Midbrain (tissue), 1 donor: ENCODE data around the gene GRID1.
"Not testable (repeated sequence)": the region's sequence is repeated elsewhere in the genome, so short reads cannot be mapped to it uniquely, and the experiment has no call there.

Experiments
- DNase-seq: peaks from one replicate; lab custom pipeline; 2025; lab: John Stamatoyannopoulos, UW

The GRID1 gene

DNA sequence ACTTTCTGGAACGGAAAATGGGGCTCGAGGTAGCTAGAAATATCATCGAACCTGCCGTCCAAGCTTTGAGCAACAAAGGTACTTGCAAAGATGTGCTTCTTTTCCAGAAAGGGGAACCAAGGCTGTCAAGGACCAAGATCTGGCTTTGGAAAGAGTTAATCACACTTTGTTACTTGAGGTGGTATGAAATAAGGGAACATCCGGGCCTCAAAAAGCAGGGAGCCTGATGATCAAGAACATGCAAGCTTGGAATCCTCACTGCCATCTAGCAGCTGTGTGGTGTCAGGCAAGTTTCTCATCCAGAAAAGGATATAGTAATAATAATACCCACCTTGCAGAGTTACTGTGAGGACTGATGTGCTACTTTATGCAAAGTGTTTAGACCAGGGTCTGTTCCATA, 329.5 kb downstream of the GRID1 start:
- DNase-seq, result no peak

DNA sequence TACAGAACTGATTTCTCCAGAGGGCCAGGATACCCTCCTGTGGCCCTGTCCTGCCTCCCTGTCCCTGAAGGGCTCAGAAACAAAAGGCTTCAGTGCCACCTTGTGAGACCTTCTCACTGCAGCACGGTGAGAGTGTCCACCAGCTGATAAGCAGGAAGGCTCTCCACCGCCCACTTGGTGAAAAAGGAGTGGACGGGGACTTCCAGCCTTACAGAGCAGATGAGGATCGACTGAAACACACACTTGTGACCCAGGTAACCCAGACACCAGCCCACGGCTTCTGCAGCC, 330.1 kb downstream of the GRID1 start:
- no peak for DNase-seq

DNA sequence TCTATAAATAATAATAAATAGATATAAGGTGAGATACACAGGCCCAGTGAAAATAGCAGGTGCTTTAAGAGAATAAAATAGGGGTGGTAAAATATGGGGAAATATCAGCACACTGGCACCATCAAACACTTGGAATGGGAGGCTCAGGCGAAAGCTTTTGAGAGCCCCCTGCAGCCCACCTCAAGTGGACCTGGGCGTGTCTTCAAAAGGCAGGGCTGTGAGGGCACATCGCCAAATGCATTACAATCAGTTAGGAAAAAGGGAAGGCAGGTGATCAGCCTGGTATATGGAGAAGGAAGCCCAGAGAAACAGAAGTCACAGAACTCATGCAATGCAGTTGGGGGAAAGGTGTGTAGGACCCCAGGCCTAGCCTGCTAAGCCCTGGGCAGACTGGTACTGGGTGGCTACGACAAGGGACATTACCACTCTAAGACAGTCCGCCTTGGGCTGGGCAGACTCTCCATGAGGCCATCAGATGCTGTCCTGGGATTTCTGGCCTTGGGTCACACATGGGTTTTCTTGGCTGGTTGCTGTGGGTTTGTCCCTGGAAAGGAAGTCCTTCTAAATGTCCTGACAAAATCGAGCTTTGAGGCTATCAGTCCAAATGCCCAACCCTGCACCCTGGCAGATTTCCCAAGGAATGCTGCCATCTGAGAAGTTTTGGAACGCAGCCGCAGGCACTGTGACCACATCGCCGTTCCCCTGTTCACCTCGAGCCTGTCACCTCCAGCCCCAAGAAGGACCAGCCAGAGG, 330.6 kb downstream of the GRID1 start:
- no peak for DNase-seq

DNA sequence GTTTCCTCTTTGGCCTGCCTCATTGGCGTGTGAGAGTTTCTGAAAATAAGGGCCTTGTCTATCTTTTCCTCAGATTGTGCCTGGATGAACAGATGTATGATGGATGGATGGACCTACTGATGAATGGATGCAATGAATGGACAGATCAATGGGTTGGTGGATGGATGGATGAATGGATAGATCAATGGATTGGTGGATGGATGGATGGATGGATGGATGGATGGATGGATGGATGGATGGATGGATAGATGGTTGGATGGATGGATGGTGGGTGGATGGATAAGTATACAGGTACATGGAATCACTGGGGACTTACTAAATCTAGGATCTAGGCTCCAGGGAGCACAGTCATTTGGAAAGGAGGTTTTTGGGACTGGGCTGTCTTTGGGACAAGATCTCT, 331.9 kb downstream of the GRID1 start:
- no peak for DNase-seq

DNA sequence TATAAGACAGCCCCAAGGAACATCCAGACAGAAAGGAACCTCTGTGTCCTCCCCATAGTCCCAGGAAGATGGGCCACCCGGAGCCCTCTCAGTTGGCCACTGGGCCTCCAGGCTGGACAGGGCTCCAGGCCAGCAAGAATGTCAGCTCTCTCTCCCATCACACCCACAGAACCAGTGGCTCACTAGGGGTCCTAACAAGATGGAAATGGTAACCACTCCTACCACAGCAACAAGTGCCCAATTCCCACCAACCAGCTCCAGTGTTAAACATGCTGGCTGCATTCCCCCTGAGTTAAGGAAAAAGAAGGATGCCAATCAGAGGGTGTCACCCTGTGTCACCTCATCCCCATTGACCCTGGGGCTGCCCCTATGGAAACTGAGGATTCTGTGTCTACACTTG, 333.0 kb downstream of the GRID1 start:
- DNase-seq, result no peak

DNA sequence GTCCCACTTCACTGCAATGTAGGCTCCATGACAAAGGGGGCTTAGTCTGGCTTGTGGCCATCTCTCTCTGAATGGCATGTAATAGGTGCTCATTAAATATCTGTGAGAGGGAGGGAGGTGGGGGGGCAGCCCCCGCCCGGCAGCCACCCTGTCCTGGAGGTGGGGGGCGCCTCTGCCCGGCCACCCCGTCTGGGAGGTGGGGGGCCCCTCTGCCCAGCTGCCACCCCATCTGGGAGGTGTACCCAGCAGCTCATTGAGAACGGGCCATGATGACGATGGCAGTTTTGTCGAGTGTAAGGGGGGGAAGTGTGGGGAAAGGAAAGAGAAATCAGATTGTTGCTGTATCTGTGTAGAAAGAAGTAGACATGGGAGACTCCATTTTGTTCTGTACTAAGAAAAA, 334.5 kb downstream of the GRID1 start:
- not testable (repeated sequence) for DNase-seq

DNA sequence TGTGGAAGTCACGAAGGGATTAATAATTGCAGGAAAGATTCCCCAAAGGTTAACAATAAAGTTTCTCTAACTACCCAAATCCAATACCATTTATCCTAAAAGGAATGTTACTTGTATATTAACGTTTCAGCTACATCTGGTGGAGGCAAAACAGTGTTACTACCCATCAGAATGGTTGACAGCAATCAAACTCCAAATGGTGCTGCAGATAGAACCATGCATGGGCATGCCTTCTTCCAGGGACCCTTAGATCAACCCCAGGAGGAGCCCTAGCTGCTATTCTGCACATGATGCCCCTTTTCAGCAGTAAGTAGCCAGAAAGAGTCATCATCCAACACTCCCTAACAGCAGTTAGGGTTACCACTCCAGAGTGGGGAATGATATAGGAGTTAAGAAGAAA, 336.3 kb downstream of the GRID1 start:
- DNase-seq, result no peak

DNA sequence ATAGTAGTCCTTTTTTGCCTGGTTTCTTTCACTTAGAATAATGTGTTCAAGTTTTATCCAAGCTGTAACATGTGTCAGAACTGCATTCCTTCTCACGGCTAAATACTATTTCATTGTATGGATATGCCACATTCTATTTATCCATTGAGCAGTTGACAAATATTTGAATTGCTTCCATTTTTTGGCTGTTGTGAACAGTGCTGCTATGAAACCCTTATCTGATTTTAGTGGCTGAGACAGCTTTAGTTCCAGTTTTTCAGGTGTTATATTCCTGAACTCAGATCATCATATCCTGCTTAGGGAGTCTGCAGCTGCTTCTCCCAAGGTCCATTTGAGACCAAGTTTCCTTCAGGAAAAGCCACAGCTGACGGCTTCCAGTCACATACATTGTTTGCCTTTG, 339.2 kb downstream of the GRID1 start:
- DNase-seq, result no peak

DNA sequence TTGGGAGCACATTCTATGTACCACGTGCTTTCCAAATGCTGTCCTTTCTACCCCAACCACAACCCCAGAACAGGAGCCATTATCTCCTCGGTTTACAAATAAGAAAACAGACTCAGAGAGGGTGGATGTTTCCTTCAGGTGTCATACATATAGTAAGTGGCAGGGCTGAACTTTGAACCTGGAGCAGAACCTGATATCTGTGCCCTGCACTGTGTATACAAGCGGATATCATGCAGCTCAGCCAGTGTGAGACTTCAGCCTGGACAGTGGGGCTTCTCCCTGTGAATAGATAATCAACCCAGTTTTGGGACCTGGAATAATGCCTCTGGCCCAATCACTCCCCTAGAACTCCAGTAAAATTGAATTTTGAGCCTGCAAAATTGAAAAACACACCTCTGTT, 341.1 kb downstream of the GRID1 start:
- no peak for DNase-seq

DNA sequence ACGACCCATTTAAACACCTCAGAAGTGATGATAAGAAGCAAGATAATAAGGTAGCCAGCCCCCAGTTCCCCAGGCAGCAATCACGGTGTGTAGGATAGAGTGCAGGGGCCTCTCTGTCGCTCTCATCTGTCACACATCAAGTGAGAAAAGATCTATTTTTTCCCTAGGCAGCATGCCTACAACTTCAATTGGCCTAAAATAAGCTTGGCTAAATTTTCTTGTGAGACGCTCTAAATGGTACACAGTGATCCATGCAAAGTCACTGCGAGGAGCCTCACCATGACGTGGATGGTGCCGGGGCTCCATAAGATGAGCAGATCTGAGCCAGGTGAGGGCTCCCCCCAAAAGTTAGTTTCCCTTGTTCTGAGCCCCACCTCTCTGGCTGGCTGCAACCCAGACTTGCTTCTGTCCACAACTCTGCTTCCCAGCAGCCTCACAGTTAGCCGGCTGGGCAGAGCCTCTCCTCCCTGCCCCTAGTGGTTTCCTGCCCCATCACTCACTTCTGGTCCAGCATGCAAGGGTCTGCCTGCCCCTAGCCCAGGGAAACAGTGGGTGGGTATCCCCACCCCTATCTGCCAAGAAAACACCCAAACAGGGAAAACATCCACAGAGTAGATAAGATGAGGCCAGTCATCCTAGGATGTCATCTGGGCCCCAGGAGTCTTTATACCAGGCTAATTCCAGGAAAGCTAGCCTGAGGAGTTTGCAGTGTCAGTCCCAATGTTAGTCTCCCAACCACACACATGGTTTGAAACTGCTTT, 342.1 kb downstream of the GRID1 start:
- DNase-seq, result no peak

DNA sequence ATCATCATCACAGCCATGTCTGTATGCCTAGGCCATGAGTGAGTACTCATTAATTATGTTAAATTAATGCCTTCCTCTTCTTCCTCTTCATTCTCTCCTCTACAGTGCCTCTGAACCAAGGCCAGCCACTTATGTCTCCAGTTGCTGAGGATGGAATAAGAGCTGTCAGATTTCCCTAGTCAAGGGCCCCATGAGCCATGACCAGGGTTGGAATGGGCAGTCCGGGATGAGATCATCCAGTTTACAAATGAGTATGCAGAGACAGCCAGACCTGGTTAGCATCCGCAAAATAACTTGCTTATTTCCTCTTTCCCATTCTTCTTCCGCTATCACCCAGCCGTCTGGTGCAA, 342.7 kb downstream of the GRID1 start:
- DNase-seq, result no peak

DNA sequence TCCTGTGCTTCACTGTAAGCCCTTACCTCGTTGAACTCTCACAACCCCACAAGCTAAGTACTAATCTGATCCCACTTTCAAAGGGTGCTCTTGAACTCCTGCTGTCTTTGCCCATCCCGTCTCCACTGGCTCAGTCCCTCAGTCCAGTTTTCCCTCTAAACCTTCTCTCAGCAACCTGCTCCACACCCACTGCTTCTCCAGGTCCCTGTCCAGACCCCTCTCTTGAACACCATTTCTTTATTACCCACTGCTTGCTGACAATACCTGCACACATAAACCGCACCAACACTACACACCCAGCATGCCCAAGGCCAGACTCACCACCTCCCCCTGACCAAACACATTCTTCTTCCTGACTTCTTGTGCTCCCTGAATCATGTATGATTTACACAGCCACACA, 343.3 kb downstream of the GRID1 start:
- no peak for DNase-seq

DNA sequence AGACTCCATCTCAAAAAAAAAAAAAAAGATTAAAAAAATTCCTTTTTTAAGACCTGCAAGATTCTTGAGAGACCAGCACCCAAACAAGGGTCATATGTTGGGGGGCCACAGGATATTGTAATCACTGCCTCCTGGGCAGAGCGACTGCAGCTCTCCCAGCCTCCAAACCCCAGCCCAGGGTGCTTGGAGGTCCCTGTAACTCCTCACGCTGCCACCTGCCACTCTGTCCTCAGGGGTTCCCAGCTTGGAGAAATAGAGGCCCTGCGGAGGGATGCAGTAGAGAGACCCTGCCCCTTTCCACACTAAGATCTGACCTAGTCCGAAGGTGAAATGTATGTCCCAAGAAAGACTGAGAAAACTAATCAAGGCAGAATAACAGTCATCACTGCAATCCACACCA, 343.7 kb downstream of the GRID1 start:
- DNase-seq, result no peak

DNA sequence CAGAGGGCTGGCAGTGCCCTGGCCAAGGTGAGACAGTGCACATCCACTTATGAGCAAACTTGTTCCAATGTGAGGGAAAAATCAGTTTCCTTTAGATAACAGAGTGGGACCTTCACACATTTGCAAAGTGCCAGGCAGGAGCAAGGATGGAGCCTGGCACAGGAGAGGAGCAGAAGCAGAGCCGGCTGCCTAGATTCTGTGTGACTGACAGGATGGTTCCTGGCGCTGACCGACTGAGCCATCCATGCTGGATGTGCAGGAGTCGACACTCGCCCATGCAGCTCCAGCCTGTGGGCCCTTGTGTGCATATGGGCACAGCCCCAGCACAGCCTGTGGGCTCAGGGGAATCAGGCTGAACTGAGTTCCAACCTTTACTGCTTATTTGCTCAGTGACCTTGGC, 346.5 kb downstream of the GRID1 start:
- DNase-seq, result no peak

DNA sequence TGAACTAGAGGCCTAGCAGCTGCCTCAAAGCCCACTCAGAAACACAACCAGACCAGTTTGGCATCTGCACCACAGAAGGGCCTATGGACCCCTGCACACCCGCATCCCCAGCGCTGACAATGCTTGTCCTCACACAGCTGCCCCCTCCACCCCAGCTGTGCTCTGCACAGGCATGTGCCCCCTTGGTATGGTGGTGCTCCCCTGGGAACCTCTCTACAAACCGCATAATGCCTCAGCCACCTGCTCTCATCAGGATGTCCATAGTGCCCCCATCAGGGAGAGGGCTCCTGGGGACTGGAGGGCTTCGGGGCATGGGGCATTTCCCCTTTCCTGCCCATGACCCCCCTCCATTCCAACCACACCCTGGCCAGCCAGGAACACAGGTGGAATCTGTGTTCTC, 347.5 kb downstream of the GRID1 start:
- no peak for DNase-seq

DNA sequence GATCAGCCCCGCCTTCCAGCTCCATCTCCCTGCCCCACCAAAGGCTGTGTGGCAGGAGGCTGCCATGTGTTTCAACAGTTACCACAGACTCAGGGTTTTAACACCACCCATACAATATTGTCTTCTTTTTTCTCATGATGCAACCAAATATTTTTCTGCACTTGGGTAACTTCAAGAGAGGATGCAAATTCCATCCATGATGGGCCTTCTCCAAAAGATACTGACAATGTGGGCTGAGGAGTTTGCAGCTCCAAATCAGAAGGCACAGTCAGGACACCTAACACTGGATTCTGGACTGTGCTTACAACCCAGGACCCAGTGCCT, 347.9 kb downstream of the GRID1 start:
- DNase-seq, result no peak

DNA sequence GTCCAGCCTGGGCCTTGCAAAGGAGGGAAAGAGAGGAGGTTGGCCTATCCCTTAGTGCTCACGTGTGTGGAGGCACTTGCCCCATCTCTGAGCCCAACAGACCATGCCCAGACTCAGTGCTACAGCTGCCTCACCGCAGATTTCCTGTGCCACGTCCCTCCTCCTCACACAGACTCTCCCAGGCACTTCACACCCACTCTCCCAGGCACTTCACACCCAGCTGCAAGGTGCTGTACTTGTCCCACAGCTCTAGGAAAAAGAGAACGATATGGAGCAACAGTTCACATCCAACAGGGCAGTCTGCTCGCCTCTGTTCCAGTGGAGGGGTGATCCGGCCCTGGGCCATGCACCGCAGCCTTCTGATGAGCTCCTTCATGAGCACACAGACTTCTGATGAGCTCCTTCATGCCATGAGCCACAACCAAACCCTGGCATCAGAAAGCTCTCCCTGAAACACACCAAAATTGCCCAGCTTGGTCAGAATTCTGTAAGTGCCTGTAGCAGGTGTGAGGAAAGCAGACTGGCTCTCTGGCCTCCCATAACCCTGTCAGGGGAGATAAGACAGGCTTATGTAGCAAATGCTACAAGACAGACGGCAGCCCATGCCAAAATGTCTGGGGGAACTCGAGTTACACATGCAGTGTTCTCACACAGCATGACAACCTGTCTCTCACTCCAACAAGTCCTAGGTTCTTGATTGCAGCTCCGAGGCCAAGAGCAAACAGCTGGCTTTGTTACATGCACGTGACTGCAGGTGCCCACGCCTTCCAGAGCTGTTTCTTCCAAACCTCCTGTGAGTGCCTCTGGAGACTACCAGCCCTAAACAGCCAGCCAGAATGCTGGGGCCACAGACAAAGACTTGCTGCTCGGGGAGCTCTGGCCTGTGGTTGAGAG, 348.5 kb downstream of the GRID1 start:
- DNase-seq, result no peak

DNA sequence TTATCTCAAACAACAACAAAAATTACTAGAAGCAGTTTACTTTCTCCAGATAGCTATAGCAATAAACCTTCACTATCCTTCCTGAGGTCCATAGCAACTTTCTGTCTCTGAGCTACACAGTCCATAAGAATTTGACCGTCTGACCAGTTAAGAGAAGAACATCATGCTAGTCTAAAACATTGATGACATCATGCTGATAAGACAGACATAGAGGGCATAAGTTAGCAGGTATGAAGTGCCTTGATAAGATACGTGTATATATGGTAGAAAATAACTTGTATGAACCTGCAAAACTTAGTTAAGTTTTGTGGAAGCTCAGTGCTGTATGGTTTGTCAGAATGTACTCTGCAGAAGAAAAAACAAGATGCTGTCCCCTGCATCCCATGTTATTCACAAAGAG, 353.0 kb downstream of the GRID1 start:
- DNase-seq, result no peak

DNA sequence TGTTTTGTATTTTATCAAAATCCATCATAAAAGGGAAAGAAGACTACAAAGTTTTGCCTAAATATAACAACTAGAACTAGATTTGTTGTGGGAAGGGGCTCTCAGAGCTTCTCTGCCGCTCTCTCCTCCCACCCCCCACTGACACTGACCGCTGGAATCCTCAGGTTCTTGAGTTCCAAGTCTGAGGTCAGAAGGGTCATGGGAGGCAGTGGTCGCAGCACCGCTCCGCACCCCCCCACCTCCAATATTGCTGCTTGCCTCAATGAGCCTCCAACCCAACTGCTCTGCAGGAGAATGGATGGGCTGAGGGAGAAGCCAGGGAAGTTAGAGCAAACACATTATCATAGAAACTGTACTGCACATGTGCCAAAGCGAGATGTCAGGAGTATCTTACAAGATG, 359.4 kb downstream of the GRID1 start:
- no peak for DNase-seq

DNA sequence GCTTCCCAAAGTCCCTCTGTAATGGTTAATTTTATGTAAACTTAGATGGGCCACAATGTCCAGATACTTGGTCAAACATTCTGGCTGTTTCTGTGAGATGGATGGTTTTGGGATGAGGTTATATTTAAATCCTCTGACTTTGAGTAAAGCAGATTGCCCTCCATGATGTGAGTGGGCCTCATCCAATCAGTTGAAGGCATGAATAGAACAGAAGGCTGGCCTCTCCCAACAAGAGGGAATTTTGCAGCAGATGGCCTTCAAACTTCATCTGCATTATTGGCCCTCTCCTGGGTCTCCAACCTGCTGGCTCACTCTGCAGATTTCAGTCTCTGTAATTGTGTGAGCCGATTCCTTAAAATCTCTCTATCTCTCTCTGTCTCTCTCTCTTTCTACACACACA, 362.3 kb downstream of the GRID1 start:
- DNase-seq, result no peak

DNA sequence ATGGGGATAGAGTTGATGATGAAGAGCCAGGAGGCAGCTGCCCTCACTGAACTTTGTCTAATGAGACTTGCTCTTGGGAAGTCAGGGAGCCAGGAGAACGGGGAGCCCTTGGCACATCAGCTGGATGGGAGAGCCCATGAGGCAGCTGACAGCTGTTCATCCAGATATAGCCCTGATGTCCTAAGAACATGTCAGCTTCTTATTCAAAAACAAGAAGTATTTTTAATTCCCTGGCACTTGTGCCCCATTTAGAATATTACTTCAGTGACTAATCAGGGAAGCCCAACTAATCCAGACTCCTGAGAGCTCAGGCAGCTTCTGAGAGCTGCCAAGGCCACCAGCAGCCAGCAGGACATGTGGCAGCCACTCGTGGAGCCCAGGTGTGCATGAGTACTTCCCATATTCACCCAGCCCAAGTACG, 363.4 kb downstream of the GRID1 start:
- DNase-seq, result no peak

DNA sequence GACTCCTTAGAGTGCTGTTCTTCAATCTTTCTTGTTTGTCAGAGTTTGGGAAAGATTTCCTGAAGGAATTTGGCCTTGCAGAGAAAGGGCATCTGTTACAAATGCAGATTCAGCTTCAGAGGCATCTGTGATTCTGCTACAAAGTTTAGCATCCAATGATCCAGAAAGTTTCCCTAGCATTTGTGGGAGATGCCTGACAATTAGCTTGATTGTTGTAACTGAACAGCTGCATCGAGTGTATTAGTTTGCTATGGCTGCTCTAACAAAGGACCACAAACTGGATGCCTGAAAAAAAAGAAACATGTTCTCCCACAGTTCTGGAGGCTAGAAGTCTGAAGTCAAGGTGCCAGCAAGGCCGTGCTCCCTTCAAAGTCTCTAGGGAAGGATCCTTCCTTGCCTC, 365.1 kb downstream of the GRID1 start:
- DNase-seq, result peak; percentile 8

DNA sequence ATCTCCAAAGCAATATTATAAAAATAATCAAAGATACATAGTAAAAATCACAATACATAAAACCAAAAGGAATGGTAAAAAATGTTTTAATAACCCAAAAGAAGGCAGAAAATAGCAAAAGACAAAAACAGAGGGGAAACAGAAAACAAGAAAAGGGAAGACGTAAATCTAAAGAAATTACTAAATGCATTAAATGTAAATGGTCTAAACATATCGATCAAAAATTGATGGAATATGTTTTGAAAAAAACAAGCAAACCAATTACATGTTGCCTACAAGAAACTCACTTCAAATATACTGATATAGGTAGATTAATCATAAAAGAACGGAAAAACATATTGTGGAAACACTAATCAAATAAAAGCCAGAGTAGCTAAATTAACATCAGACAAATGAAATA, 369.1 kb downstream of the GRID1 start:
- DNase-seq, result no peak
